Loucy (cell line): ENCODE data around the gene CAPSL.
A peak's percentile ranks its signal among the peaks of the same experiment; 100 is the strongest.

Experiments used
- H2AFZ ChIP-seq: fragments of 200-600 bp; sonication (generic); 2 replicates; pipeline ENCODE4 v1.6.0; 2016; ENCODE audit warnings: antibody characterized with exemption, mild to moderate bottlenecking, low read length, moderate library complexity
- H3F3A ChIP-seq: fragments of 200-600 bp; 2 replicates; pipeline ENCODE4 v1.6.0; 2016; ENCODE audit warnings: antibody characterized with exemption, low read depth, mild to moderate bottlenecking
- H3K27me3 ChIP-seq: fragments of 200-600 bp; sonication (generic); 2 replicates; pipeline ENCODE4 v1.6.1; 2014; ENCODE audit warnings: low read length, mild to moderate bottlenecking; ENCODE audit not compliant: insufficient read depth, poor library complexity, severe bottlenecking
- H3K36me3 ChIP-seq: fragments of 200-600 bp; sonication (generic); 2 replicates; pipeline ENCODE4 v1.6.1; 2016; ENCODE audit warnings: low read length; ENCODE audit not compliant: insufficient read depth
- H3K4me1 ChIP-seq: fragments of 200-600 bp; sonication (generic); 2 replicates; pipeline ENCODE4 v1.5.1; 2014; ENCODE audit warnings: low read length, mild to moderate bottlenecking; ENCODE audit not compliant: insufficient read depth, poor library complexity, severe bottlenecking
- H3K4me2 ChIP-seq: fragments of 200-600 bp; sonication (generic); 2 replicates; pipeline ENCODE4 v1.6.0; 2014; ENCODE audit warnings: antibody characterized with exemption, low read length, low read depth, mild to moderate bottlenecking; ENCODE audit not compliant: poor library complexity, severe bottlenecking
- H3K4me3 ChIP-seq: fragments of 200-600 bp; sonication (generic); 2 replicates; pipeline ENCODE4 v1.5.1; 2014; ENCODE audit warnings: low read length, mild to moderate bottlenecking, mixed read lengths; ENCODE audit not compliant: poor library complexity, severe bottlenecking
- H3K79me2 ChIP-seq: fragments of 200-600 bp; sonication (generic); 2 replicates; pipeline ENCODE4 v1.6.1; 2014; ENCODE audit warnings: low read length; ENCODE audit not compliant: insufficient read depth
- H3K9ac ChIP-seq: fragments of 200-600 bp; sonication (generic); 2 replicates; pipeline ENCODE4 v1.6.0; 2014; ENCODE audit warnings: mild to moderate bottlenecking, low read depth, low read length, moderate library complexity; ENCODE audit not compliant: poor library complexity, severe bottlenecking
- H3K9me2 ChIP-seq: fragments of 200-600 bp; sonication (generic); replicated peaks from 2 replicates; pipeline ENCODE4 v1.6.1; 2016; ENCODE audit warnings: low read depth, low read length, mixed read lengths
- H3K9me3 ChIP-seq: fragments of 200-600 bp; sonication (generic); 2 replicates; pipeline ENCODE4 v1.6.1; 2014; ENCODE audit warnings: mild to moderate bottlenecking, antibody characterized with exemption, low read length, low read depth; ENCODE audit not compliant: insufficient read depth
- H4K20me1 ChIP-seq: fragments of 200-600 bp; sonication (generic); 2 replicates; pipeline ENCODE4 v1.6.0; 2014; ENCODE audit warnings: antibody characterized with exemption, low read length, mild to moderate bottlenecking; ENCODE audit not compliant: insufficient read depth, poor library complexity, severe bottlenecking
- EZH2phosphoT487 ChIP-seq: fragments of 200-600 bp; IDR thresholded peaks from 2 replicates; pipeline ENCODE4 v1.6.1; 2018; ENCODE audit warnings: antibody characterized with exemption, mild to moderate bottlenecking, moderate library complexity, borderline replicate concordance
- TF ChIP-seq, protein P1 (sequence below): fragments of 200-600 bp; sonication (generic); conservative IDR thresholded peaks from 2 replicates; pipeline ENCODE4 v1.5.1; 2014; ENCODE audit warnings: mild to moderate bottlenecking, antibody characterized with exemption, low read length

Gene CAPSL

DNA sequence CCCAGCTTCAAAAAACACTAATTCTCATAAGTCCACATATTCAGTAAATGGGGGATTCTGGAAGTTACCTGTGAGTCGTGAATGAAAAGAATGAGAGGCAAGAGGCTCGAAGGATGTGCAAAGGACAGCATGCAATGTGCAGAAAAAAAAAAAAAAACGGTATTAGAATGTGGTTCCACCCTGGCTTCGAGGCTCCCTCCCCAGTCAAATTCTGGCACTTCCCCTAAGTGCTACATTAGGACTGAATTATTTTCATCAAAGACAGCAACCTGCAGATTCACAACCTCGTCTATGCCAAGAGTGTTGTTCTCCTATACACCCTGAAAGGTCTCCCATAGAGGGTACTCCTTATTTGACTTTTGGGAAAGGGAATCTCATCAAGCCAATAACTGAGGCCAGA, 16.5 kb downstream of the CAPSL start:
- Histone ChIP-seq H4K20me1 (no peaks in the 10 kb centered on the region), H3K79me2 (no peaks in the 10 kb centered on the region), H3F3A (no peaks in the 10 kb centered on the region), H3K9ac (no peak overlapping the region), H2AFZ (no peak overlapping the region), H3K36me3 (no peaks in the 10 kb centered on the region), H3K4me3 (no peak overlapping the region), H3K4me2 (no peak overlapping the region), H3K4me1 (peaks cover 12% of the 10 kb centered on the region), H3K9me2 (no peaks in the 10 kb centered on the region), H3K27me3 (no peaks in the 10 kb centered on the region), H3K9me3 (no peaks in the 10 kb centered on the region)
- no peak for TF ChIP-seq EZH2phosphoT487
- TF ChIP-seq, protein P1, sequence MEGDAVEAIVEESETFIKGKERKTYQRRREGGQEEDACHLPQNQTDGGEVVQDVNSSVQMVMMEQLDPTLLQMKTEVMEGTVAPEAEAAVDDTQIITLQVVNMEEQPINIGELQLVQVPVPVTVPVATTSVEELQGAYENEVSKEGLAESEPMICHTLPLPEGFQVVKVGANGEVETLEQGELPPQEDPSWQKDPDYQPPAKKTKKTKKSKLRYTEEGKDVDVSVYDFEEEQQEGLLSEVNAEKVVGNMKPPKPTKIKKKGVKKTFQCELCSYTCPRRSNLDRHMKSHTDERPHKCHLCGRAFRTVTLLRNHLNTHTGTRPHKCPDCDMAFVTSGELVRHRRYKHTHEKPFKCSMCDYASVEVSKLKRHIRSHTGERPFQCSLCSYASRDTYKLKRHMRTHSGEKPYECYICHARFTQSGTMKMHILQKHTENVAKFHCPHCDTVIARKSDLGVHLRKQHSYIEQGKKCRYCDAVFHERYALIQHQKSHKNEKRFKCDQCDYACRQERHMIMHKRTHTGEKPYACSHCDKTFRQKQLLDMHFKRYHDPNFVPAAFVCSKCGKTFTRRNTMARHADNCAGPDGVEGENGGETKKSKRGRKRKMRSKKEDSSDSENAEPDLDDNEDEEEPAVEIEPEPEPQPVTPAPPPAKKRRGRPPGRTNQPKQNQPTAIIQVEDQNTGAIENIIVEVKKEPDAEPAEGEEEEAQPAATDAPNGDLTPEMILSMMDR = no peak

DNA sequence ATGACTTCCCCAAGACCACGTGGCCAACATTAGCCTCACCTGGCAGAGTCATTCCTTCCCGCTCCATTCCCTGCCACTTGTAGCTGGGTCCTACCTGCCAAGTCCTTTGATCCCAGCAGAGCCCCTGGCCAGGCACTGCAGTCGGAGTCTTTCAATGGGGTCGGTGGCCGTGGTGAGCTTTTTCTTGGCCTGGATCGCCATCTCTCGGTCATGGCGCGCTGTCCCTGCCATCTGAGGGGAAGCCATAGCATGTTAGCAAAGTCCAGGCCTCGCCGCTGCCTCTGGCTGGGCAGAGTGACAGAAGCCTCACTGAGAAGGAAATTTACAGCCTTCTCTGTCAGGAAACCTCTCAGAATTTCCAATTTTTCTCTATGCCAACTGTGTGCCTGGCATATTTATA, 17.5 kb downstream of the CAPSL start:
- H3K4me3 ChIP-seq = no peak overlapping the region
- H3K79me2 ChIP-seq = no peaks in the 10 kb centered on the region
- no peak overlapping the region for H2AFZ ChIP-seq
- TF ChIP-seq EZH2phosphoT487 = no peak
- TF ChIP-seq, protein P1 = 0 out of 2 replicates have a peak, but pooled peaks have one; percentile 13
- no peaks in the 10 kb centered on the region for H3F3A ChIP-seq
- H4K20me1 ChIP-seq = no peaks in the 10 kb centered on the region
- H3K9me2 ChIP-seq = no peaks in the 10 kb centered on the region
- no peak overlapping the region for H3K4me2 ChIP-seq
- H3K36me3 ChIP-seq = no peaks in the 10 kb centered on the region
- no peaks in the 10 kb centered on the region for H3K27me3 ChIP-seq
- no peak overlapping the region for H3K9ac ChIP-seq
- no peaks in the 10 kb centered on the region for H3K9me3 ChIP-seq
- peaks cover 12% of the 10 kb centered on the region for H3K4me1 ChIP-seq

DNA sequence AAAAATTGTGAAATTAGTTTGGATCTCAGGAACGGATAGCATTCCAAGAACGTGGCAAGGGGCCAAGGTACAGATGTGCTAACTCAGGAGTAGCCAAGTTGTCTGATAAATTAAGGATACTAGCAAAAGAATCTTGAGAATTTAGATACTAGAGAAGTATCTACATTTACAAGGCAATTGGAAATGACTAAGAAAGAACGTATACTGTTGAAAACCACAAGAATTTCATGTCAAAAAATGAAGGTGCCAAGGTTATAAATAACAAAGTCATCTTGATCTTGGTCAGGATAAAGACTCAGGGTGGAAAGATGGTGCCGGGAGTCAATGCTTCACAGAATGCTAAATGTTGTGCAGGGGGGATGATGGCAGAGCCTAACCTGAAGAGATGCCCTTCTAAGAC, 19.2 kb downstream of the CAPSL start:
- Histone ChIP-seq H3K79me2 (no peaks in the 10 kb centered on the region), H3K9ac (no peak overlapping the region), H4K20me1 (no peaks in the 10 kb centered on the region), H3K9me3 (no peaks in the 10 kb centered on the region), H2AFZ (no peak overlapping the region), H3K9me2 (no peaks in the 10 kb centered on the region), H3F3A (no peaks in the 10 kb centered on the region), H3K36me3 (no peaks in the 10 kb centered on the region), H3K4me1 (peaks cover 2% of the 10 kb centered on the region), H3K4me3 (no peak overlapping the region), H3K27me3 (no peaks in the 10 kb centered on the region), H3K4me2 (no peak overlapping the region)
- no peak for TF ChIP-seq EZH2phosphoT487
- TF ChIP-seq, protein P1 = no peak
